ENCODE results near the gene PDHA2.
A peak's percentile ranks its signal among the peaks of the same experiment; 100 is the strongest.

Gene PDHA2

GRCh38 chr4:95831166-95831565 is 8.7 kb upstream of the PDHA2 start:
- H3K27me3 Mint-ChIP-seq (ENCODE audit: low read depth, poor library complexity) = no peaks in the 10 kb centered on the region
- no peaks in the 10 kb centered on the region for H3K9me3 Mint-ChIP-seq
- no peaks in the 10 kb centered on the region for H3K36me3 Mint-ChIP-seq (ENCODE audit: low read depth)
- peaks cover 10% of the 10 kb centered on the region for H3K4me1 Mint-ChIP-seq
- no peak for TF ChIP-seq CTCF (IDR thresholded peaks at IDR 0.05)
- no peak overlapping the region for H3K27ac Mint-ChIP-seq
- H3K4me3 Mint-ChIP-seq = no peak overlapping the region
- DNase-seq = no peak

DNA sequence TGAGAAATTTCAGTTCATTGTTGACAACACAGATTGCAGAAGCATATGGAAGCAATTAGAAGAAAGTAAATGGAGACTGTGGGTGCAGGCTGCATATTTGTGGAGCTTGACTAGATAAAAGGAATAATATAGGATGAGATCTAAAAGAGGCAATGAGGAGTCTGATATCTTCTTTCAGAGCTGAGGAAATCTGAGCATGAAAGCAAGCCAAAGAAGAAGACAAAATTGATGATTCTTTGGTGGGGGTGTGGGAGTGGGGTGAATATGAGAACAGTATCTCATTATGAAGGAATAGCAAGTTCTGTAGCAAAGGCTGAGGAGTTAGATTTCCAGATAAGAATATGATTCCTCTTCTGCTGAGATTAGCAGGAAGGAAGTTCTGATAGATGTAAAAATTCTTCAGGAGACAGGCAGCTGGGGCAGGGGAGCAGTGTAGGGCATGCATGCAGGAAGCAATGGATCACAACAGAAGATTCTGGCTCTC is 6.1 kb upstream of the PDHA2 start:
- H3K27me3 Mint-ChIP-seq (ENCODE audit: low read depth, poor library complexity) = no peaks in the 10 kb centered on the region
- no peak overlapping the region for H3K4me3 Mint-ChIP-seq
- no peak for TF ChIP-seq CTCF (IDR thresholded peaks at IDR 0.05)
- no peaks in the 10 kb centered on the region for H3K9me3 Mint-ChIP-seq
- peak overlapping the region; percentile 5 for H3K27ac Mint-ChIP-seq
- DNase-seq = no peak
- peaks cover 10% of the 10 kb centered on the region for H3K4me1 Mint-ChIP-seq
- no peaks in the 10 kb centered on the region for H3K36me3 Mint-ChIP-seq (ENCODE audit: low read depth)

DNA sequence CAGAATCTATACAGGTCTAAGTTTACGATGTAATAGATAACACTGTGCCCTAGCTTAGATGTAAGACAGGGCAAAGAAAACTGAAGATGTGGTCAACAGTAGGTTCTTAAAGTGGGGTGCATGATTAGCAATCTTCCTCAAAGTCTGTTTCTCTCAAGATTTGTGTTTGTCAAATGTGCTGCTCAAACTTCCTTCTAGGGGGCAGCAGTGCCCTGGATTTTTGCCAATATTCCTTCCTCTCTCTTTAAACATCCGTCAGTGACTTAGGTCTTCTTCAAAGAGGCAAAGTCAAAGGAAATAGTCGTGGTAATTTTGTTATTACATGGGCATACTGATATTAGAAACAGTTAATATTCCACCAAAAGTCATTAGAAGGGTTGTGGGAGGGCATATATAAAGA is 4.2 kb upstream of the PDHA2 start:
- no peaks in the 10 kb centered on the region for H3K9me3 Mint-ChIP-seq
- DNase-seq = peak; percentile 33

GRCh38 chr4:95838192-95838591 is 1.7 kb upstream of the PDHA2 start:
- Mint-ChIP-seq H3K27me3 (ENCODE audit: low read depth, poor library complexity) (no peaks in the 10 kb centered on the region), H3K4me3 (no peak overlapping the region), H3K9me3 (no peaks in the 10 kb centered on the region), H3K36me3 (ENCODE audit: low read depth) (no peaks in the 10 kb centered on the region), H3K4me1 (peaks cover 10% of the 10 kb centered on the region), H3K27ac (no peak overlapping the region)
- DNase-seq = no peak
- no peak for TF ChIP-seq CTCF (IDR thresholded peaks at IDR 0.05)

More for the DNA sequence above, 4.2 kb upstream of the PDHA2 start:
- Mint-ChIP-seq H3K4me3 (no peak overlapping the region), H3K36me3 (ENCODE audit: low read depth) (no peaks in the 10 kb centered on the region), H3K27ac (no peak overlapping the region), H3K4me1 (peaks cover 10% of the 10 kb centered on the region), H3K27me3 (ENCODE audit: low read depth, poor library complexity) (no peaks in the 10 kb centered on the region)
- peak; percentile 53 for TF ChIP-seq CTCF (IDR thresholded peaks at IDR 0.05)

- no peak overlapping the region for H3K27ac Mint-ChIP-seq
These were observed 8.1 kb downstream of the PDHA2 start for GRCh38 chr4:95847908-95848460.

More at GRCh38 chr4:95847908-95848460, 8.1 kb downstream of the PDHA2 start:
- H3K36me3 Mint-ChIP-seq (ENCODE audit: low read depth) = no peaks in the 10 kb centered on the region
- no peaks in the 10 kb centered on the region for H3K27me3 Mint-ChIP-seq (ENCODE audit: low read depth, poor library complexity)
- H3K4me3 Mint-ChIP-seq = no peak overlapping the region
- no peaks in the 10 kb centered on the region for H3K4me1 Mint-ChIP-seq
- H3K9me3 Mint-ChIP-seq = no peaks in the 10 kb centered on the region
- TF ChIP-seq CTCF (IDR thresholded peaks at IDR 0.05) = no peak
- DNase-seq = no peak
